MM.1S (cell line): ENCODE measurements around the gene CACNA1G.

Experiments used
- CTCF ChIP-seq: fragments of 300-600 bp; sonication (generic); IDR thresholded peaks from 2 replicates; pipeline ENCODE4 v1.5.1; 2016; ENCODE audit warnings: antibody characterized with exemption, low read length, mixed read lengths
- EZH2 ChIP-seq: fragments of 300-600 bp; sonication (generic); optimal IDR thresholded peaks from 2 replicates; pipeline ENCODE3; 2017; ENCODE audit warnings: low read depth, mild to moderate bottlenecking, antibody characterized with exemption, low read length, mixed read lengths

- TF ChIP-seq CTCF (no peak), EZH2 (no peak)
Observed at GRCh38 chr17:50642722-50643656, 82.5 kb downstream of the CACNA1G start.
